A549 (cell line): Measurements from ENCODE around the gene CFAP161. TPM values are rescaled to one million over a fixed set of nuclear protein-coding genes. Genes with fewer than 3 reads are reported as not detected.

Experiments
- ATAC-seq, 2 experiments: fragments of 200-7000 bp in 1 of 2; fragments of >200 bp in 1 of 2; cut with Nextera tagmentation in 1 of 2; cut with Tn5 transposase in 1 of 2; 3 replicates each; pipeline versions ENCODE4 v1.8.0 to v1.9.1; 2018 to 2020; ENCODE audit warnings: mild to moderate bottlenecking in 1 of 2, moderate library complexity in 1 of 2
- CTCF ChIA-PET: fragments of 300-600 bp; sonication (Branson Sonifier 250); formaldehyde crosslinking; extraction: SDS; loops from one replicate; lab custom pipeline; 2021; ENCODE audit warnings: antibody characterized with exemption, inconsistent platforms; lab: Yijun Ruan, JAX
- POLR2A ChIA-PET: fragments of 350-600 bp; formaldehyde crosslinking; extraction: SDS; loops from one replicate; lab custom pipeline; 2021; ENCODE audit warnings: antibody characterized with exemption, inconsistent platforms; lab: Yijun Ruan, JAX
- DNase-seq, 2 experiments: peaks; one replicate each; pipeline versions ENCODE4 v3.0.0 to v3.0.0-alpha.2; 2011 to 2016; ENCODE audit warnings: low read depth in 1 of 2, low spot score in 1 of 2
- FAIRE-seq: peaks from 2 replicates; lab custom pipeline; 2011; peaks lifted over from hg19 to GRCh38; lab: Jason Lieb, UNC
- H3K27ac ChIP-seq, 2 experiments: fragments of >200 bp; sonication (Bioruptor Twin); formaldehyde crosslinking; 3 replicates each; pipeline ENCODE4 v1.5.1; 2016 to 2017
- H3K4me1 ChIP-seq: fragments of >200 bp; sonication (Bioruptor Twin); formaldehyde crosslinking; 3 replicates; pipeline ENCODE4 v1.6.1; 2016
- H3K4me2 ChIP-seq: fragments of >200 bp; sonication (Bioruptor Twin); formaldehyde crosslinking; 3 replicates; pipeline ENCODE4 v1.6.1; 2016
- H3K4me3 ChIP-seq: fragments of >200 bp; sonication (Bioruptor Twin); formaldehyde crosslinking; 3 replicates; pipeline ENCODE4 v1.5.1; 2016
- H3K9me3 ChIP-seq: fragments of >200 bp; sonication (Bioruptor Twin); formaldehyde crosslinking; 3 replicates; pipeline ENCODE4 v1.6.1; 2016
- CBX2 ChIP-seq: fragments of 200-600 bp; sonication (generic); IDR thresholded peaks from 2 replicates; pipeline ENCODE4 v1.6.1; 2016; ENCODE audit warnings: low read depth, mild to moderate bottlenecking, borderline replicate concordance
- E2F6 ChIP-seq: IDR thresholded peaks from 2 replicates; pipeline ENCODE4 v1.6.1; 2012; ENCODE audit warnings: low read depth, borderline replicate concordance
- EHF ChIP-seq: fragments of 250-450 bp; sonication (Bioruptor Pico); IDR thresholded peaks from 2 replicates; pipeline ENCODE4 v1.5.0; 2020; ENCODE audit warnings: mild to moderate bottlenecking
- ELK1 ChIP-seq: fragments of 150-350 bp; IDR thresholded peaks from 2 replicates; pipeline ENCODE4 v1.6.1; 2014; ENCODE audit warnings: low read depth, mild to moderate bottlenecking, low read length
- EP300 ChIP-seq, 2 experiments: fragments of >200 bp; sonication (Bioruptor Twin); formaldehyde crosslinking; IDR thresholded peaks; 2 replicates in 1 of 2; 3 replicates in 1 of 2; pipeline ENCODE4 v1.6.1; 2016 to 2017
- ESRRA ChIP-seq: fragments of 150-350 bp; IDR thresholded peaks from 2 replicates; pipeline ENCODE4 v1.6.1; 2014; ENCODE audit warnings: mild to moderate bottlenecking, low read length, borderline replicate concordance
- FOSB ChIP-seq: fragments of 250-450 bp; sonication (Bioruptor Pico); IDR thresholded peaks from 2 replicates; pipeline ENCODE4 v1.5.0; 2020; ENCODE audit warnings: mild to moderate bottlenecking, moderate library complexity
- GATA3 ChIP-seq: IDR thresholded peaks from 2 replicates; pipeline ENCODE4 v1.6.1; 2012; ENCODE audit warnings: borderline replicate concordance
- HES2 ChIP-seq: fragments of >200 bp; sonication (Bioruptor Twin); formaldehyde crosslinking; IDR thresholded peaks from 2 replicates; pipeline ENCODE4 v1.6.1; 2016
- HMGXB4 ChIP-seq: fragments of 250-450 bp; sonication (Bioruptor Pico); IDR thresholded peaks from 2 replicates; pipeline ENCODE4 v1.5.0; 2021; ENCODE audit warnings: mild to moderate bottlenecking, moderate library complexity, borderline replicate concordance
- HOXA7 ChIP-seq: fragments of 250-450 bp; sonication (Bioruptor Pico); IDR thresholded peaks from 2 replicates; pipeline ENCODE4 v1.5.0; 2020; ENCODE audit warnings: mild to moderate bottlenecking, moderate library complexity
- HOXB13 ChIP-seq: fragments of 250-450 bp; sonication (Bioruptor Pico); IDR thresholded peaks from 2 replicates; pipeline ENCODE4 v1.5.0; 2020; ENCODE audit warnings: low read depth, mild to moderate bottlenecking, moderate library complexity
- JUN ChIP-seq, 2 experiments: fragments of >200 bp; sonication (Bioruptor Twin); formaldehyde crosslinking; IDR thresholded peaks; 2 replicates in 1 of 2; 3 replicates in 1 of 2; pipeline ENCODE4 v1.6.1; 2016 to 2017
- JUNB ChIP-seq: fragments of >200 bp; sonication (Bioruptor Twin); formaldehyde crosslinking; IDR thresholded peaks from 2 replicates; pipeline ENCODE4 v1.6.1; 2016
- KDM1A ChIP-seq: fragments of 200-600 bp; sonication (generic); IDR thresholded peaks from 2 replicates; pipeline ENCODE4 v1.6.1; 2016; ENCODE audit warnings: low read depth, mild to moderate bottlenecking
- MAFK ChIP-seq: fragments of 450-650 bp; IDR thresholded peaks from 2 replicates; pipeline ENCODE4 v1.6.1; 2014; ENCODE audit not compliant: partially characterized antibody
- MAZ ChIP-seq: fragments of 150-350 bp; IDR thresholded peaks from 2 replicates; pipeline ENCODE4 v1.6.1; 2014; ENCODE audit warnings: antibody characterized with exemption, low read depth, low read length, borderline replicate concordance
- NFE2L2 ChIP-seq: fragments of 150-350 bp; conservative IDR thresholded peaks from 2 replicates; pipeline ENCODE4 v1.6.1; 2014; ENCODE audit warnings: low read length
- PHF8 ChIP-seq: fragments of 200-600 bp; sonication (generic); IDR thresholded peaks from 2 replicates; pipeline ENCODE4 v1.6.1; 2016; ENCODE audit warnings: low read depth, mild to moderate bottlenecking, antibody characterized with exemption, moderate library complexity, borderline replicate concordance
- RARB ChIP-seq: fragments of 250-450 bp; sonication (Bioruptor Pico); IDR thresholded peaks from 2 replicates; pipeline ENCODE4 v1.8.0; 2021; ENCODE audit warnings: mild to moderate bottlenecking, moderate library complexity
- REST ChIP-seq: fragments of 200-600 bp; sonication (generic); IDR thresholded peaks from 2 replicates; pipeline ENCODE4 v1.6.1; 2016; ENCODE audit warnings: antibody characterized with exemption, mild to moderate bottlenecking, moderate library complexity
- RNF2 ChIP-seq: fragments of 200-600 bp; sonication (generic); IDR thresholded peaks from 2 replicates; pipeline ENCODE4 v1.6.1; 2016; ENCODE audit warnings: low read depth, mild to moderate bottlenecking, antibody characterized with exemption, moderate library complexity, borderline replicate concordance
- SMC3 ChIP-seq: fragments of >200 bp; sonication (Bioruptor Twin); formaldehyde crosslinking; IDR thresholded peaks from 3 replicates; pipeline ENCODE4 v1.6.1; 2018; ENCODE audit warnings: inconsistent platforms
- TFCP2L1 ChIP-seq: fragments of 250-450 bp; sonication (Bioruptor Pico); IDR thresholded peaks from 2 replicates; pipeline ENCODE4 v1.5.0; 2021; ENCODE audit warnings: mild to moderate bottlenecking
- TP53 ChIP-seq: fragments of 250-450 bp; sonication (Bioruptor Pico); IDR thresholded peaks from 2 replicates; pipeline ENCODE4 v1.5.0; 2021; ENCODE audit warnings: mild to moderate bottlenecking, moderate library complexity
- ZNF302 ChIP-seq: fragments of 250-450 bp; sonication (Bioruptor Pico); IDR thresholded peaks from 2 replicates; pipeline ENCODE4 v1.9.0; 2021; ENCODE audit warnings: inconsistent platforms, mild to moderate bottlenecking, moderate library complexity
- ZSCAN20 ChIP-seq: fragments of 250-450 bp; sonication (Bioruptor Pico); IDR thresholded peaks from 2 replicates; pipeline ENCODE4 v1.8.0; 2022; ENCODE audit warnings: mild to moderate bottlenecking, moderate library complexity
- WGBS: methylation state at CpG from one replicate; pipeline ENCODE4 v1.1.6; 2017; ENCODE audit errors: missing lambda C conversion rate; 5-methylcytosine and 5-hydroxymethylcytosine counted together
- polyA plus RNA-seq, 4 experiments: library from polyadenylated mRNA; depleted of rRNA in 3 of 4; stranded (reverse); fragments of >200 nt; fragmentation: RNase III in 1 of 4; extraction: RNeasy Plus Mini Kit Qiagen cat#74134 plus additional on column Dnase treatment in 1 of 4; gene quantifications; 2 replicates in 3 of 4; 3 replicates in 1 of 4; pipeline ENCODE4 v1.2.3, GENCODE V29; 2011 to 2017
- TF ChIP-seq, protein P1 (sequence below): fragments of 250-450 bp; sonication (Bioruptor Pico); IDR thresholded peaks from 2 replicates; pipeline ENCODE4 v1.5.0; 2020; ENCODE audit warnings: low read depth, mild to moderate bottlenecking, moderate library complexity

Gene CFAP161
- polyA plus RNA-seq, 2 of the 4 experiments (the other 2 are of a cell fraction), result not detected

DNA sequence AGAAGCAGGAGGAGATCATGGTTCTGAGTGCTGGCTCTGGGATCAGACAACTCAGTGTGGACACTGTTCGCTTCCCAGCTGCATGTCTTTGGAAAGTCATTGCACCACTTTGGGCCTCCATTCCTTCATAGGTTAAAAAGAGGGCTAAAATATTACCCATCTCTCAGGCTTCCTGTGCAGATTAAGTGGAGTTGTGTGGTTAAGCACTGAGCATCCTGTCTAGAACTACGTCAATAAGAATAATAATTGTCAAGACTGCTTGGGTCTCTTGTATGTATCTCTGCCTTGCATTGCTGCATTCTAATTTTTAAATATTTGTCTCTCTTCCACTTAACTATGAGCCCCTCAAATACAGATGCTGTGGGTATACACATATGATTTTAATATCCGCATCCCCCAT lies 22.3 kb downstream of the CFAP161 start:
- no peak overlapping the region for H3K4me3 ChIP-seq
- ChIA-PET CTCF (interaction anchor here (0.7 to 6.9 kb wide), 21 partner anchors 8 to 258 kb away, joined by 3 to 173 read pairs (median 5); no protein-coding TSS in a partner anchor), POLR2A (no interaction called here)
- H3K9me3 ChIP-seq, result no peaks in the 10 kb centered on the region
- DNase-seq (no peak), FAIRE-seq (no peak), ATAC-seq (no peak)
- H3K4me1 ChIP-seq, result no peaks in the 10 kb centered on the region
- H3K27ac ChIP-seq, result no peak overlapping the region
- H3K4me2 ChIP-seq, result no peak overlapping the region
- TF ChIP-seq HOXA7 (CRISPR knock-in tag) (no peak), RNF2 (no peak), EHF (CRISPR knock-in tag) (no peak), RARB (CRISPR knock-in tag) (no peak), ESRRA (no peak), ZSCAN20 (no peak), JUNB (no peak), EP300 (IDR thresholded peaks at IDR 0.05) (no peak), ZNF302 (CRISPR knock-in tag) (no peak), PHF8 (no peak), TFCP2L1 (CRISPR knock-in tag) (no peak), FOSB (CRISPR knock-in tag) (no peak), GATA3 (no peak), E2F6 (no peak), SMC3 (no peak), MAZ (no peak), HMGXB4 (CRISPR knock-in tag) (no peak)
- TF ChIP-seq, protein P1, sequence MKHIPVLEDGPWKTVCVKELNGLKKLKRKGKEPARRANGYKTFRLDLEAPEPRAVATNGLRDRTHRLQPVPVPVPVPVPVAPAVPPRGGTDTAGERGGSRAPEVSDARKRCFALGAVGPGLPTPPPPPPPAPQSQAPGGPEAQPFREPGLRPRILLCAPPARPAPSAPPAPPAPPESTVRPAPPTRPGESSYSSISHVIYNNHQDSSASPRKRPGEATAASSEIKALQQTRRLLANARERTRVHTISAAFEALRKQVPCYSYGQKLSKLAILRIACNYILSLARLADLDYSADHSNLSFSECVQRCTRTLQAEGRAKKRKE (CRISPR knock-in tag), result no peak
- 71% methylated on average over 3 of the region's 3 CpGs for WGBS

GRCh38 chr15:81157195-81157938 lies 23.3 kb downstream of the CFAP161 start:
- POLR2A ChIA-PET, result no interaction called here
- H3K4me3 ChIP-seq, result no peak overlapping the region
- 12% methylated on average over 5 of the region's 5 CpGs for WGBS
- no peaks in the 10 kb centered on the region for H3K4me1 ChIP-seq
- H3K27ac ChIP-seq, result no peak overlapping the region
- FAIRE-seq, result no peak
- CTCF ChIA-PET, result interaction anchor here (1.4 to 6.9 kb wide), 10 partner anchors 11 to 257 kb away, joined by 3 to 173 read pairs (median 6); no protein-coding TSS in a partner anchor
- DNase-seq, result no peak
- H3K4me2 ChIP-seq, result no peak overlapping the region
- no peaks in the 10 kb centered on the region for H3K9me3 ChIP-seq
- ATAC-seq, result no peak
- TF ChIP-seq KDM1A, result no peak
- TF ChIP-seq TFCP2L1 (CRISPR knock-in tag), result no peak
- TF ChIP-seq REST, result no peak
- TF ChIP-seq NFE2L2, result no peak
- no peak for TF ChIP-seq MAFK
- TF ChIP-seq MAZ, result no peak
- no peak for TF ChIP-seq FOSB (CRISPR knock-in tag)
- no peak for TF ChIP-seq HES2
- no peak for TF ChIP-seq ELK1
- no peak for TF ChIP-seq ESRRA
- TF ChIP-seq RNF2, result no peak
- no peak for TF ChIP-seq CBX2
- TF ChIP-seq JUN (IDR thresholded peaks at IDR 0.05), result no peak
- no peak for TF ChIP-seq TP53 (CRISPR knock-in tag)
- TF ChIP-seq HOXB13 (CRISPR knock-in tag), result no peak
